T-helper 17 cell (primary cell): Measurements from ENCODE around the gene RNF149. TPM values are rescaled to one million over a fixed set of nuclear protein-coding genes. Genes with fewer than 3 reads are reported as not detected.

Experiments used
- ATAC-seq: fragments of 150-1000 bp; cut with Tn5 transposase; 2 replicates; pipeline ENCODE4 v1.10.0; 2021; ENCODE audit warnings: mild to moderate bottlenecking, moderate library complexity
- DNase-seq, 3 donors: peaks; one replicate each; pipeline versions ENCODE4 v3.0.0 to v3.0.0-alpha.2; 2020 to 2021
- H3K9me3 ChIP-seq: one replicate; pipeline ENCODE4 v1.7.0; 2013; ENCODE audit warnings: low read length, mild to moderate bottlenecking; ENCODE audit not compliant: control insufficient read depth, poor library complexity, severe bottlenecking
- H3K27ac Mint-ChIP-seq: one replicate; pipeline ENCODE4 v1.8.0; 2022; ENCODE audit warnings: mild to moderate bottlenecking, moderate library complexity, mixed read lengths
- H3K27me3 Mint-ChIP-seq: one replicate; pipeline ENCODE4 v1.8.0; 2022; ENCODE audit warnings: mixed read lengths
- H3K36me3 Mint-ChIP-seq: one replicate; pipeline ENCODE4 v1.8.0; 2022; ENCODE audit warnings: low read depth, mixed read lengths
- H3K4me1 Mint-ChIP-seq: one replicate; pipeline ENCODE4 v1.8.0; 2022; ENCODE audit warnings: mild to moderate bottlenecking, mixed read lengths
- H3K4me3 Mint-ChIP-seq: one replicate; pipeline ENCODE4 v1.8.0; 2022; ENCODE audit warnings: mild to moderate bottlenecking, moderate library complexity, mixed read lengths
- total RNA-seq, 4 donors: library from RNA in 2 of 4; stranded (reverse) in 2 of 4; gene quantifications; one replicate each; pipeline ENCODE4 v1.2.3 and lab custom pipeline; 2022 to 2026

Gene RNF149
- total RNA-seq, 2 donors from 2014 or later, result 180 to 185 TPM

GRCh38 chr2:101342625-101343008 lies 34.1 kb upstream of the RNF149 start:
- Mint-ChIP-seq H3K27ac (no peak overlapping the region), H3K4me3 (peak overlapping the region; percentile 39), H3K36me3 (no peaks in the 10 kb centered on the region), H3K27me3 (no peaks in the 10 kb centered on the region), H3K4me1 (peaks cover 19% of the 10 kb centered on the region)
- DNase-seq (no peak), ATAC-seq (no peak)
- H3K9me3 ChIP-seq, result no peaks in the 10 kb centered on the region

GRCh38 chr2:101341901-101342624 lies 33.6 kb upstream of the RNF149 start:
- Mint-ChIP-seq H3K36me3 (peaks cover 1% of the 10 kb centered on the region), H3K4me1 (peaks cover 20% of the 10 kb centered on the region), H3K27ac (peak overlapping the region; percentile 4), H3K4me3 (peak overlapping the region; percentile 69), H3K27me3 (no peaks in the 10 kb centered on the region)
- no peaks in the 10 kb centered on the region for H3K9me3 ChIP-seq
- ATAC-seq, result peak; percentile 71
- DNase-seq, result peak; percentile 55 to 63 (median 63)

GRCh38 chr2:101341421-101341820 lies 32.9 kb upstream of the RNF149 start:
- ATAC-seq, result peak; percentile 51
- H3K27ac Mint-ChIP-seq, result peak overlapping the region; percentile 4
- H3K4me1 Mint-ChIP-seq, result peaks cover 21% of the 10 kb centered on the region
- H3K4me3 Mint-ChIP-seq, result peak overlapping the region; percentile 69
- H3K27me3 Mint-ChIP-seq, result no peaks in the 10 kb centered on the region
- H3K36me3 Mint-ChIP-seq, result peaks cover 2% of the 10 kb centered on the region
- DNase-seq, result no peak
- no peaks in the 10 kb centered on the region for H3K9me3 ChIP-seq

GRCh38 chr2:101340141-101340551 lies 31.6 kb upstream of the RNF149 start:
- peak overlapping the region; percentile 21 for H3K27ac Mint-ChIP-seq
- DNase-seq, result no peak
- H3K4me3 Mint-ChIP-seq, result no peak overlapping the region
- H3K9me3 ChIP-seq, result no peaks in the 10 kb centered on the region
- ATAC-seq, result no peak
- no peaks in the 10 kb centered on the region for H3K27me3 Mint-ChIP-seq
- H3K4me1 Mint-ChIP-seq, result peaks cover 21% of the 10 kb centered on the region
- peaks cover 2% of the 10 kb centered on the region for H3K36me3 Mint-ChIP-seq

- DNase-seq (no peak), ATAC-seq (no peak)
- no peak overlapping the region for H3K4me3 Mint-ChIP-seq
- no peaks in the 10 kb centered on the region for H3K27me3 Mint-ChIP-seq
- H3K4me1 Mint-ChIP-seq, result peaks cover 21% of the 10 kb centered on the region
- H3K9me3 ChIP-seq, result no peaks in the 10 kb centered on the region
- no peak overlapping the region for H3K27ac Mint-ChIP-seq
- peaks cover 2% of the 10 kb centered on the region for H3K36me3 Mint-ChIP-seq
These were observed 30.9 kb upstream of the RNF149 start for GRCh38 chr2:101339266-101339880.

- Mint-ChIP-seq H3K27me3 (no peaks in the 10 kb centered on the region), H3K27ac (no peak overlapping the region), H3K36me3 (peaks cover 2% of the 10 kb centered on the region), H3K4me3 (no peak overlapping the region), H3K4me1 (peaks cover 21% of the 10 kb centered on the region)
- DNase-seq, result no peak
- no peaks in the 10 kb centered on the region for H3K9me3 ChIP-seq
- no peak for ATAC-seq
These were observed 29.4 kb upstream of the RNF149 start for GRCh38 chr2:101337877-101338276.

- H3K27me3 Mint-ChIP-seq, result no peaks in the 10 kb centered on the region
These were observed 24.6 kb upstream of the RNF149 start for GRCh38 chr2:101332885-101333766.

GRCh38 chr2:101331202-101331601 lies 22.7 kb upstream of the RNF149 start:
- ATAC-seq (no peak), DNase-seq (no peak)
- Mint-ChIP-seq H3K4me3 (peak overlapping the region; percentile 55), H3K27me3 (no peaks in the 10 kb centered on the region), H3K36me3 (no peaks in the 10 kb centered on the region), H3K27ac (no peak overlapping the region), H3K4me1 (peaks cover 22% of the 10 kb centered on the region)
- no peaks in the 10 kb centered on the region for H3K9me3 ChIP-seq

More at GRCh38 chr2:101332885-101333766, 24.6 kb upstream of the RNF149 start:
- no peak for ATAC-seq
- Mint-ChIP-seq H3K4me1 (peaks cover 24% of the 10 kb centered on the region), H3K27ac (no peak overlapping the region), H3K4me3 (no peak overlapping the region), H3K36me3 (peaks cover 2% of the 10 kb centered on the region)
- no peak for DNase-seq
- no peaks in the 10 kb centered on the region for H3K9me3 ChIP-seq

GRCh38 chr2:101330253-101330933 lies 21.9 kb upstream of the RNF149 start:
- ATAC-seq (peak; percentile 50), DNase-seq (no peak)
- Mint-ChIP-seq H3K4me3 (peak overlapping the region; percentile 55), H3K36me3 (no peaks in the 10 kb centered on the region), H3K27ac (no peak overlapping the region), H3K4me1 (peaks cover 22% of the 10 kb centered on the region), H3K27me3 (no peaks in the 10 kb centered on the region)
- no peaks in the 10 kb centered on the region for H3K9me3 ChIP-seq

GRCh38 chr2:101329026-101329425 lies 20.5 kb upstream of the RNF149 start:
- Mint-ChIP-seq H3K4me3 (peak overlapping the region; percentile 61), H3K27me3 (no peaks in the 10 kb centered on the region), H3K27ac (no peak overlapping the region), H3K36me3 (no peaks in the 10 kb centered on the region), H3K4me1 (peaks cover 22% of the 10 kb centered on the region)
- peak in 1 of 3 donors; percentile 25 for DNase-seq
- no peaks in the 10 kb centered on the region for H3K9me3 ChIP-seq
- peak; percentile 59 for ATAC-seq

- Mint-ChIP-seq H3K36me3 (no peaks in the 10 kb centered on the region), H3K4me1 (peaks cover 22% of the 10 kb centered on the region), H3K27ac (no peak overlapping the region), H3K4me3 (no peak overlapping the region), H3K27me3 (no peaks in the 10 kb centered on the region)
- ATAC-seq, result peak; percentile 86
- no peaks in the 10 kb centered on the region for H3K9me3 ChIP-seq
- no peak for DNase-seq
These were observed 20.0 kb upstream of the RNF149 start for GRCh38 chr2:101328474-101329007.

GRCh38 chr2:101327863-101328394 lies 19.4 kb upstream of the RNF149 start:
- H3K9me3 ChIP-seq, result no peaks in the 10 kb centered on the region
- peak; percentile 7 for ATAC-seq
- no peak overlapping the region for H3K4me3 Mint-ChIP-seq
- no peak overlapping the region for H3K27ac Mint-ChIP-seq
- no peaks in the 10 kb centered on the region for H3K36me3 Mint-ChIP-seq
- no peak for DNase-seq
- no peaks in the 10 kb centered on the region for H3K27me3 Mint-ChIP-seq
- H3K4me1 Mint-ChIP-seq, result peaks cover 24% of the 10 kb centered on the region
